ENCODE data around the gene HSPG2. TPM values are rescaled to one million over a fixed set of nuclear protein-coding genes. Genes with fewer than 3 reads are reported as not detected.

HSPG2 gene
- total and polyA plus RNA-seq, 2 donors (not counting 1 experiment from before 2014, with no cell fraction given): 2.0 to 4.5 TPM

DNA sequence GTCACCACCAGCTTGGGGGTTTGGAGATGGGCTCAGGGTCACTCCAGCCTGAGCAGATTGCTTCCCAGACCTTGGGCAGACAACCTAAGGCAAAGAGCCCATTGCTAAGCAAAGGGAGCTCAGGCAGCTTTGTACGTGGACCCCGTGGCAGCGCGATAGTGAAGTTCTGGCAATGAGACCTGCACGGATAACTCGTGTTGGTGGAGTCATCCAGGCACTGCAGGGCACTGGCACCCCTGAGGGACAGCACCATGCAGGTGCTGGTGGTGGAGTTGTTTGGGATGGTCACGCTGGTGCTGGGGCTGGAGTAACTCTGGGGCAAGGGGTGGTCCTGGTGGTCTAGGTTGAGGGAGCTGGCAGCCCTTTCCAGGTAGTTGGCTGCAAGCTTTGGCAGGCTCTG lies 13.6 kb upstream of the HSPG2 start:
- Histone ChIP-seq H3K79me2 (ENCODE audit: control insufficient read depth, insufficient read depth, low read length) (no peaks in the 10 kb centered on the region), H4K20me1 (ENCODE audit: control insufficient read depth, insufficient read depth, low read length, poor library complexity, severe bottlenecking) (no peaks in the 10 kb centered on the region), H3K4me2 (replicated peaks; ENCODE audit: low read depth, low read length, poor library complexity, severe bottlenecking) (no peak overlapping the region), H3K4me1 (ENCODE audit: control insufficient read depth in 2 of 2, insufficient read depth in 2 of 2, low read length in 2 of 2) (no peaks in the 10 kb centered on the region), H3K36me3 (replicated peaks in 1 of 2; ENCODE audit: control extremely low read depth in 1 of 2, control insufficient read depth in 1 of 2, extremely low read depth in 1 of 2, insufficient read depth in 2 of 2, low read length in 1 of 2) (no peaks in the 10 kb centered on the region), H2AFZ (ENCODE audit: insufficient read depth, low read depth, low read length, poor library complexity, severe bottlenecking) (no peak overlapping the region), H3K9ac (ENCODE audit: low read length) (no peak overlapping the region), H3K27me3 (replicated peaks in 1 of 4; ENCODE audit: control extremely low read depth in 1 of 4, control insufficient read depth in 3 of 4, insufficient read depth in 4 of 4, low read length in 3 of 4) (no peaks in the 10 kb centered on the region), H3K4me3 (ENCODE audit: control extremely low read depth in 1 of 5, extremely low read depth in 1 of 5, insufficient read depth in 1 of 5, low read depth in 2 of 5, low read length in 4 of 5) (no peak overlapping the region), H3K27ac (ENCODE audit: low read length in 2 of 2) (no peak overlapping the region), H3K9me3 (ENCODE audit: control extremely low read depth in 1 of 3, control insufficient read depth in 2 of 3, insufficient read depth in 1 of 3, low read length in 2 of 3) (no peaks in the 10 kb centered on the region)
- ChIA-PET POLR2A (interaction anchor here (0.6 kb wide), 1 partner anchor 211 kb away, joined by 6 read pairs; no protein-coding TSS in a partner anchor), CTCF (no interaction called here)
- Mint-ChIP-seq H3K4me1 (no peaks in the 10 kb centered on the region), H3K4me3 (no peak overlapping the region), H3K27me3 (peaks cover 3% of the 10 kb centered on the region), H3K27ac (no peak overlapping the region), H3K9me3 (ENCODE audit: insufficient read depth) (no peaks in the 10 kb centered on the region)
- no peak for DNase-seq
- TF ChIP-seq, protein P1, sequence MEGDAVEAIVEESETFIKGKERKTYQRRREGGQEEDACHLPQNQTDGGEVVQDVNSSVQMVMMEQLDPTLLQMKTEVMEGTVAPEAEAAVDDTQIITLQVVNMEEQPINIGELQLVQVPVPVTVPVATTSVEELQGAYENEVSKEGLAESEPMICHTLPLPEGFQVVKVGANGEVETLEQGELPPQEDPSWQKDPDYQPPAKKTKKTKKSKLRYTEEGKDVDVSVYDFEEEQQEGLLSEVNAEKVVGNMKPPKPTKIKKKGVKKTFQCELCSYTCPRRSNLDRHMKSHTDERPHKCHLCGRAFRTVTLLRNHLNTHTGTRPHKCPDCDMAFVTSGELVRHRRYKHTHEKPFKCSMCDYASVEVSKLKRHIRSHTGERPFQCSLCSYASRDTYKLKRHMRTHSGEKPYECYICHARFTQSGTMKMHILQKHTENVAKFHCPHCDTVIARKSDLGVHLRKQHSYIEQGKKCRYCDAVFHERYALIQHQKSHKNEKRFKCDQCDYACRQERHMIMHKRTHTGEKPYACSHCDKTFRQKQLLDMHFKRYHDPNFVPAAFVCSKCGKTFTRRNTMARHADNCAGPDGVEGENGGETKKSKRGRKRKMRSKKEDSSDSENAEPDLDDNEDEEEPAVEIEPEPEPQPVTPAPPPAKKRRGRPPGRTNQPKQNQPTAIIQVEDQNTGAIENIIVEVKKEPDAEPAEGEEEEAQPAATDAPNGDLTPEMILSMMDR (IDR thresholded peaks at IDR 0.05): no peak
- TF ChIP-seq EZH2 (IDR thresholded peaks at IDR 0.05; ENCODE audit: borderline replicate concordance, insufficient read depth, low read depth, low read length, poor library complexity, severe bottlenecking): no peak
- ATAC-seq (ENCODE audit: low read depth): no peak
- WGBS (ENCODE audit: insufficient coverage): 96% methylated on average over 7 of the region's 7 CpGs
- intact Hi-C loops (cut with micrococcal nuclease): no loop called here

GRCh38 chr1:21946836-21947587 lies 9.9 kb upstream of the HSPG2 start:
- ChIA-PET CTCF (no interaction called here), POLR2A (no interaction called here)

More at GRCh38 chr1:21946836-21947587, 9.9 kb upstream of the HSPG2 start:
- no peaks in the 10 kb centered on the region for H4K20me1 ChIP-seq (ENCODE audit: control insufficient read depth, insufficient read depth, low read length, poor library complexity, severe bottlenecking)
- no peaks in the 10 kb centered on the region for H3K9me3 Mint-ChIP-seq (ENCODE audit: insufficient read depth)
- H3K4me3 ChIP-seq (ENCODE audit: control extremely low read depth in 1 of 5, extremely low read depth in 1 of 5, insufficient read depth in 1 of 5, low read depth in 2 of 5, low read length in 4 of 5): no peak overlapping the region
- DNase-seq: no peak
- H3K9ac ChIP-seq (ENCODE audit: low read length): no peak overlapping the region
- H3K27me3 Mint-ChIP-seq: peaks cover 4% of the 10 kb centered on the region
- intact Hi-C loops (cut with micrococcal nuclease): no loop called here
- no peaks in the 10 kb centered on the region for H3K79me2 ChIP-seq (ENCODE audit: control insufficient read depth, insufficient read depth, low read length)
- no peak for ATAC-seq (ENCODE audit: low read depth)
- H3K4me1 ChIP-seq (ENCODE audit: control insufficient read depth in 2 of 2, insufficient read depth in 2 of 2, low read length in 2 of 2): no peaks in the 10 kb centered on the region
- no peak overlapping the region for H3K4me2 ChIP-seq (replicated peaks; ENCODE audit: low read depth, low read length, poor library complexity, severe bottlenecking)
- no peaks in the 10 kb centered on the region for H3K9me3 ChIP-seq (ENCODE audit: control extremely low read depth in 1 of 3, control insufficient read depth in 2 of 3, insufficient read depth in 1 of 3, low read length in 2 of 3)
- no peaks in the 10 kb centered on the region for H3K4me1 Mint-ChIP-seq
- H3K27ac ChIP-seq (ENCODE audit: low read length in 2 of 2): no peak overlapping the region
- H3K27ac Mint-ChIP-seq: no peak overlapping the region
- TF ChIP-seq, protein P1 (IDR thresholded peaks at IDR 0.05): no peak
- H3K36me3 ChIP-seq (replicated peaks in 1 of 2; ENCODE audit: control extremely low read depth in 1 of 2, control insufficient read depth in 1 of 2, extremely low read depth in 1 of 2, insufficient read depth in 2 of 2, low read length in 1 of 2): no peaks in the 10 kb centered on the region
- WGBS (ENCODE audit: insufficient coverage): 84% methylated on average over 8 of the region's 11 CpGs
- no peaks in the 10 kb centered on the region for H3K27me3 ChIP-seq (replicated peaks in 1 of 4; ENCODE audit: control extremely low read depth in 1 of 4, control insufficient read depth in 3 of 4, insufficient read depth in 4 of 4, low read length in 3 of 4)
- no peak overlapping the region for H3K4me3 Mint-ChIP-seq
- H2AFZ ChIP-seq (ENCODE audit: insufficient read depth, low read depth, low read length, poor library complexity, severe bottlenecking): no peak overlapping the region

All from B cell (primary cell).